Muscle of arm (tissue), 12 donors: ENCODE measurements around the gene TMPRSS9. TPM values are rescaled to one million over a fixed set of nuclear protein-coding genes. Genes with fewer than 3 reads are reported as not detected.
A peak's percentile ranks its signal among the peaks of the same experiment; 100 is the strongest.

Experiments used
- DNase-seq: peaks from one replicate; pipeline ENCODE4 v3.0.0-alpha.2; 2013
- polyA plus RNA-seq, 12 donors: library from polyadenylated mRNA; unstranded; fragments of 120-200 nt; gene quantifications; one replicate each; pipeline ENCODE4 v1.2.1, GENCODE V29; 2013; ENCODE audit not compliant: insufficient read length in 12 of 12

Gene TMPRSS9
- polyA plus RNA-seq, 12 donors: 0.10 to 4.4 (median 0.28) TPM; not detected in 1

GRCh38 chr19:2431318-2432055 lies 71.4 kb downstream of the TMPRSS9 start:
- DNase-seq: no peak

GRCh38 chr19:2432131-2432848 lies 72.2 kb downstream of the TMPRSS9 start:
- no peak for DNase-seq

- no peak for DNase-seq
These were observed 73.8 kb downstream of the TMPRSS9 start for GRCh38 chr19:2433854-2434253.

- DNase-seq: no peak
These were observed 74.2 kb downstream of the TMPRSS9 start for GRCh38 chr19:2434267-2434666.

- DNase-seq: no peak
These were observed 74.7 kb downstream of the TMPRSS9 start for GRCh38 chr19:2434721-2435265.

- DNase-seq: no peak
These were observed 76.3 kb downstream of the TMPRSS9 start for GRCh38 chr19:2436384-2436783.

- no peak for DNase-seq
These were observed 76.9 kb downstream of the TMPRSS9 start for GRCh38 chr19:2436926-2437325.

GRCh38 chr19:2438178-2438577 lies 78.1 kb downstream of the TMPRSS9 start:
- no peak for DNase-seq

- no peak for DNase-seq
These were observed 80.5 kb downstream of the TMPRSS9 start for GRCh38 chr19:2440515-2440914.

GRCh38 chr19:2441096-2441752 lies 81.2 kb downstream of the TMPRSS9 start:
- DNase-seq: no peak

GRCh38 chr19:2443116-2443784 lies 83.2 kb downstream of the TMPRSS9 start:
- no peak for DNase-seq

GRCh38 chr19:2443785-2444182 lies 83.7 kb downstream of the TMPRSS9 start:
- DNase-seq: no peak

- DNase-seq: no peak
These were observed 84.4 kb downstream of the TMPRSS9 start for GRCh38 chr19:2444251-2445002.

GRCh38 chr19:2446381-2446780 lies 86.3 kb downstream of the TMPRSS9 start:
- DNase-seq: peak; percentile 52

- no peak for DNase-seq
These were observed 89.0 kb downstream of the TMPRSS9 start for GRCh38 chr19:2449019-2449418.

- no peak for DNase-seq
These were observed 91.1 kb downstream of the TMPRSS9 start for GRCh38 chr19:2451138-2451537.

GRCh38 chr19:2451741-2452140 lies 91.7 kb downstream of the TMPRSS9 start:
- DNase-seq: no peak

GRCh38 chr19:2453431-2454025 lies 93.5 kb downstream of the TMPRSS9 start:
- no peak for DNase-seq

- no peak for DNase-seq
These were observed 94.3 kb downstream of the TMPRSS9 start for GRCh38 chr19:2454199-2454961.
